Measurements from ENCODE around the gene ARL2BP.
"Not testable (repeated sequence)": the region's sequence is repeated elsewhere in the genome, so short reads cannot be mapped to it uniquely, and the experiment has no call there.

GRCh38 chr16:57275946-57276345, 30.9 kb downstream of the ARL2BP start:
- not testable (repeated sequence) for TF ChIP-seq EZH2 (IDR thresholded peaks at IDR 0.05; ENCODE audit: insufficient read depth, poor library complexity, severe bottlenecking); EZH2phosphoT487 (IDR thresholded peaks at IDR 0.05; ENCODE audit: insufficient read depth, low read depth)

All from GM23248 (cell line).